ENCODE measurements around the gene CTAG1A. TPM values are rescaled to one million over a fixed set of nuclear protein-coding genes. Genes with fewer than 3 reads are reported as not detected.
"Not testable (repeated sequence)": the region's sequence is repeated elsewhere in the genome, so short reads cannot be mapped to it uniquely, and the experiment has no call there.

CTAG1A gene
- total RNA-seq, 4 donors from 2014 or later: not detected

GRCh38 chrX:154573061-154573460 lies 11.9 kb upstream of the CTAG1A start:
- H3K27ac ChIP-seq; H3K9me3 ChIP-seq; H3K27me3 ChIP-seq; H3K36me3 ChIP-seq; H3K4me1 ChIP-seq; DNase-seq (ENCODE audit: low spot score in 2 of 2); H3K4me3 ChIP-seq: not testable (repeated sequence)
- WGBS, 2 donors: no CpG with 5 or more reads among the region's 10 CpGs

- not testable (repeated sequence) for DNase-seq (ENCODE audit: low spot score in 2 of 2); H3K36me3 ChIP-seq; H3K4me3 ChIP-seq; H3K27ac ChIP-seq; H3K27me3 ChIP-seq; H3K9me3 ChIP-seq; H3K4me1 ChIP-seq
- WGBS, 2 donors: no CpG with 5 or more reads among the region's 5 CpGs
Observed at GRCh38 chrX:154575076-154575475, 9.9 kb upstream of the CTAG1A start.

GRCh38 chrX:154582994-154583393 lies 1.9 kb upstream of the CTAG1A start:
- H3K4me3 ChIP-seq; H3K9me3 ChIP-seq; DNase-seq (ENCODE audit: low spot score in 2 of 2); H3K4me1 ChIP-seq; H3K27ac ChIP-seq; H3K27me3 ChIP-seq; H3K36me3 ChIP-seq: not testable (repeated sequence)
- no CpG with 5 or more reads among the region's 8 CpGs for WGBS, 2 donors

GRCh38 chrX:154590415-154590814 lies 5.5 kb downstream of the CTAG1A start:
- not testable (repeated sequence) for H3K4me3 ChIP-seq; H3K36me3 ChIP-seq; H3K27ac ChIP-seq; H3K27me3 ChIP-seq; H3K9me3 ChIP-seq; DNase-seq (ENCODE audit: low spot score in 2 of 2); H3K4me1 ChIP-seq
- WGBS, 2 donors: 42% methylated on average over 4 of the region's 13 CpGs; no CpG with 5 or more reads in 1 of the 2 donors

GRCh38 chrX:154592505-154592904 lies 7.6 kb downstream of the CTAG1A start:
- Histone ChIP-seq H3K27ac (no peak overlapping the region), H3K36me3 (no peaks in the 10 kb centered on the region), H3K27me3 (no peaks in the 10 kb centered on the region), H3K4me3 (no peak overlapping the region), H3K4me1 (no peaks in the 10 kb centered on the region), H3K9me3 (no peaks in the 10 kb centered on the region)
- WGBS, 2 donors: 85 to 97% methylated on average over 5 of the region's 5 CpGs
- no peak for TF ChIP-seq CTCF (IDR thresholded peaks at IDR 0.05)
- no peak for TF ChIP-seq POLR2A (IDR thresholded peaks at IDR 0.05)
- no peak for TF ChIP-seq EP300 (IDR thresholded peaks at IDR 0.05)
- no peak for DNase-seq (ENCODE audit: low spot score in 2 of 2)

GRCh38 chrX:154593201-154593600 lies 8.3 kb downstream of the CTAG1A start:
- H3K27me3 ChIP-seq: no peaks in the 10 kb centered on the region
- no peak overlapping the region for H3K4me3 ChIP-seq
- no peaks in the 10 kb centered on the region for H3K9me3 ChIP-seq
- TF ChIP-seq CTCF (IDR thresholded peaks at IDR 0.05) (no peak), POLR2A (IDR thresholded peaks at IDR 0.05) (no peak), EP300 (IDR thresholded peaks at IDR 0.05) (no peak)
- 81 to 92% methylated on average over 4 to 5 of the region's 5 CpGs for WGBS, 2 donors
- DNase-seq (ENCODE audit: low spot score in 2 of 2): no peak
- H3K4me1 ChIP-seq: no peaks in the 10 kb centered on the region
- no peak overlapping the region for H3K27ac ChIP-seq
- H3K36me3 ChIP-seq: no peaks in the 10 kb centered on the region

- no peak for TF ChIP-seq EP300 (IDR thresholded peaks at IDR 0.05)
- no peak for TF ChIP-seq POLR2A (IDR thresholded peaks at IDR 0.05)
- TF ChIP-seq CTCF (IDR thresholded peaks at IDR 0.05): no peak
- Histone ChIP-seq H3K27me3 (no peaks in the 10 kb centered on the region), H3K4me1 (no peaks in the 10 kb centered on the region), H3K36me3 (no peaks in the 10 kb centered on the region), H3K27ac (no peak overlapping the region), H3K4me3 (no peak overlapping the region), H3K9me3 (no peaks in the 10 kb centered on the region)
- DNase-seq (ENCODE audit: low spot score in 2 of 2): no peak
- WGBS, 2 donors: 73 to 81% methylated on average over 3 to 4 of the region's 4 CpGs
Observed at GRCh38 chrX:154594491-154594890, 9.6 kb downstream of the CTAG1A start.

Measured in tibial nerve (tissue), 4 donors.